RWPE1 (cell line): ENCODE results near the gene THSD4.
A peak's percentile ranks its signal among the peaks of the same experiment; 100 is the strongest.
"Not testable (repeated sequence)": the region's sequence is repeated elsewhere in the genome, so short reads cannot be mapped to it uniquely, and the experiment has no call there.

Source experiments
- CTCF ChIA-PET: fragments of 350-600 bp; sonication (Branson Sonifier 250); formaldehyde crosslinking; extraction: SDS; loops from one replicate; lab custom pipeline; 2021; lab: Yijun Ruan, JAX
- POLR2A ChIA-PET: fragments of 400-600 bp; formaldehyde crosslinking; extraction: SDS; loops from one replicate; lab custom pipeline; 2020; ENCODE audit warnings: antibody characterized with exemption; ENCODE audit not compliant: low non-redundant PET; lab: Yijun Ruan, JAX
- DNase-seq: peaks from one replicate; pipeline ENCODE4 v3.0.0; 2012; ENCODE audit warnings: low spot score
- H3K27ac ChIP-seq: fragments of 450-650 bp; 2 replicates; pipeline ENCODE4 v1.5.1; 2017
- CTCF ChIP-seq: fragments of 450-650 bp; conservative IDR thresholded peaks from 2 replicates; pipeline ENCODE4 v1.5.1; 2017; ENCODE audit warnings: low read depth, mild to moderate bottlenecking

Gene THSD4

GRCh38 chr15:71437919-71438318, 322.6 kb downstream of the THSD4 start:
- TF ChIP-seq CTCF = no peak
- ChIA-PET POLR2A (no interaction called here), CTCF (interaction anchor here (0.6 to 0.7 kb wide), 4 partner anchors 47 to 739 kb away, joined by 3 to 4 read pairs (median 4); no protein-coding TSS in a partner anchor)
- peak; percentile 53 for DNase-seq
- peak overlapping the region; percentile 62 for H3K27ac ChIP-seq

- POLR2A ChIA-PET, H3K27ac ChIP-seq, DNase-seq: not testable (repeated sequence)
- CTCF ChIA-PET = interaction anchor here (0.5 to 1.7 kb wide), 5 partner anchors 11 to 327 kb away, joined by 4 to 7 read pairs (median 5); partner anchors contain the start of gene THSD4
Measured at GRCh38 chr15:71439478-71439877, 324.2 kb downstream of the THSD4 start.

DNA sequence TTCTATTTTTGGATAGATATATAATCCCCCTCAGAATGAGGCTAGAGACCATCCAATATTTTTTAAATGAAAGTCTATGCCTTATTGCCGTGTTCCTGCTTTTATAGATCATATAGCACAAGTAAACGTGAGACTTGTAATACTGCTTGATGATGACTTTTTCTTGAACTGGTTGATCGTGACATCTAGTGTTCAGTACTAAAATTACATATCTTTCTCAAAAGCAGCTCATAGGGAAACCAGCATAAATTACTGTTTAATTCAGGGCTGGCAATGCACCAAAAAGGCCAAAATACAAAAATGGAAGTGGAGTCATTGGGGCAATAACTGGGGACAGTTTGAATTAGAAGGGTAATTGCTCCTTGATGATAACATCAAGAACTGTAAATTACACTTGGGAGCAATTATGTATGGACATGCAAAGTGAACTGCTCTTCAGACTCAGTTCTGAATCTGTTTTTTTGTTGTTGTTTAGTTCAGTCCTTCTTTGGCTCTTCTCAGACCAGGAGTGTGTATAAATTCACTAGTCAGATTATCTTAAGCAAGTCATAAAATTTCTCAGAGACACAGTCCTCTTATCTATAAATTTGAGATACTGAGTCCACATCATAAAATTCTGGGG, 325.3 kb downstream of the THSD4 start:
- peak; percentile 80 for TF ChIP-seq CTCF
- ChIA-PET POLR2A (no interaction called here), CTCF (interaction anchor here (0.6 to 1.7 kb wide), 15 partner anchors 12 to 736 kb away, joined by 3 to 9 read pairs (median 4); partner anchors contain the start of gene THSD4)
- peak; percentile 50 for DNase-seq
- H3K27ac ChIP-seq = no peak overlapping the region

- peak; percentile 25 for DNase-seq
- POLR2A ChIA-PET = no interaction called here
- CTCF ChIA-PET = interaction anchor here (0.6 to 1.7 kb wide), 10 partner anchors 8 to 624 kb away, joined by 3 to 7 read pairs (median 4); partner anchors contain the start of gene THSD4
- peak; percentile 93 for TF ChIP-seq CTCF
- no peak overlapping the region for H3K27ac ChIP-seq
Measured at GRCh38 chr15:71443538-71443937, 328.3 kb downstream of the THSD4 start.

DNA sequence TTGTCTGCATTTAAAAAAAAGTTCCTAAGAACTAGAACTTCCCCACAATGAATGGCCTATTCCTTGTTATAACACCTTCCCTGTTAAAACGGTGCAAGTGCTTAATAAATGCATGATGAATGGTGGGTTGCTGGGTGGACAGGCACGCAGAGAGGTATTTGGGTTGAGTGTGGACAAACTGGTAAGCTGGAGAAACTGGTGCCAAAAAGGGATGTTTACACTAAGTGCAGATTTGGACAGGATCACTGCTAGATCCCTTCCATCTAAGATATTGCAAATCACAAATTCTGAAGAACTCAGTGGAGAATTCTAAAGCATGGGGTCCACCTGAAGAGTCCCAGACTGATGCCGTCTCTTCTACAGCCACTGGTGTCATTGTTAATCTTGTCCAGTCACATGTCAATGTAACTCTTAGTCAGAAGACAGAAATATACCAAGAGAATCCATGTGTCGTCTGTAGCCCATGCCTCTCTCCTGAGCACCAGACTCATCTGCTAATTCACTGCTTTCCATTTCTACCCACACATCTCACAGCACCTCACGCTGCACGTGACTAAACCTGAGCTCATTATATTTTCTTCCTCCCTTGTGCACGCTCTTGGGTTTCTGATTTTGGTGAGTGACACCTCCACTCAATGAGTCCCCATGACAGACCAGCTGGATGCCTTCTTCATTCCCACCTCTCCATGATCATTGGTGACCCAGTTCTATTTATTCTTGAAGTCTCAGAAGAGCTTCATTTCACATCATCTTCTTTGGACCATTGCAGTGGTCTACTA, 328.9 kb downstream of the THSD4 start:
- CTCF ChIA-PET = interaction anchor here (0.6 to 1.7 kb wide), 11 partner anchors 53 to 553 kb away, joined by 3 to 7 read pairs (median 3); partner anchors contain the start of gene THSD4
- no peak for TF ChIP-seq CTCF
- POLR2A ChIA-PET = interaction anchor here (0.6 kb wide), 1 partner anchor 265 kb away, joined by 3 read pairs; no protein-coding TSS in a partner anchor

DNA sequence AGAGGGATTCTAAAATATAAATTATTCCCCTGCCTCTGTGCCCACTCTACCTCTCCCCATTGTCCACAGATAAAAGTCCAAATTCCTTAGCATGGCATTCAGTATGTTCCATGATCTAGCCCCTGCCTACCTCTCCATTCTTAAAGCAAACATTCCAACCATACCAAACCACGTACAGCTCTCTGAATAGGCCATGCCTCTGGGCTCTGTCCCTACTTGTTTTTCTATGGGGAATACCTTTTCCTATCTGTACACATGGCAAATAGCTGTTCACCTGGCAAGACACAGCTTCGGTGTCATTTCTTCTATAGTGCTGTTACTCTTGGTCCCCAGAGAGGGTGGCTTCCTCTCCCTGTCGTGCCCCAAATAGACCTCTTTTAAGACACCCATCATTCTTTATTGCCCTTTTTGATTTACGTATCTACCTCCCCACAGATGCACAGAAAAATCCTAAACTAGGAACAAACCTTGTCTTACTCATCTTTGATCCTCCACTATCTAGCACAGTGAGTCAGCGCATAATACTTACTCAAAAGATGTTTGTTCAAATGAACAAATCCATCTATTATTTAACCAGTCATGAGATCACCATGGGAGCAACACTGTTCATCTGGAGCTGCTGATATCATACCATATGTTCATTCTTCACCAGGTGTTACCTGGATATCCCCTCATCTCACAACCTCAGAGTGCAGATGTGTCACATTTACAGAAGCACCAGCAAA, 329.8 kb downstream of the THSD4 start:
- TF ChIP-seq CTCF = no peak
- H3K27ac ChIP-seq = peak overlapping the region; percentile 72; the same call in 1 of the 2 replicates
- DNase-seq = peak; percentile 90
- ChIA-PET POLR2A (no interaction called here), CTCF (interaction anchor here (0.6 to 1.7 kb wide), 11 partner anchors 80 to 554 kb away, joined by 3 to 9 read pairs (median 3); partner anchors contain the start of gene THSD4)

More for the DNA sequence above, 328.9 kb downstream of the THSD4 start:
- H3K27ac ChIP-seq = peak overlapping the region; percentile 72; the same call in 1 of the 2 replicates
- no peak for DNase-seq
